Measurements from ENCODE around the gene LINGO3.
"Not testable (repeated sequence)": the region's sequence is repeated elsewhere in the genome, so short reads cannot be mapped to it uniquely, and the experiment has no call there.

LINGO3 gene, protein sequence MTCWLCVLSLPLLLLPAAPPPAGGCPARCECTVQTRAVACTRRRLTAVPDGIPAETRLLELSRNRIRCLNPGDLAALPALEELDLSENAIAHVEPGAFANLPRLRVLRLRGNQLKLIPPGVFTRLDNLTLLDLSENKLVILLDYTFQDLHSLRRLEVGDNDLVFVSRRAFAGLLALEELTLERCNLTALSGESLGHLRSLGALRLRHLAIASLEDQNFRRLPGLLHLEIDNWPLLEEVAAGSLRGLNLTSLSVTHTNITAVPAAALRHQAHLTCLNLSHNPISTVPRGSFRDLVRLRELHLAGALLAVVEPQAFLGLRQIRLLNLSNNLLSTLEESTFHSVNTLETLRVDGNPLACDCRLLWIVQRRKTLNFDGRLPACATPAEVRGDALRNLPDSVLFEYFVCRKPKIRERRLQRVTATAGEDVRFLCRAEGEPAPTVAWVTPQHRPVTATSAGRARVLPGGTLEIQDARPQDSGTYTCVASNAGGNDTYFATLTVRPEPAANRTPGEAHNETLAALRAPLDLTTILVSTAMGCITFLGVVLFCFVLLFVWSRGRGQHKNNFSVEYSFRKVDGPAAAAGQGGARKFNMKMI

GRCh38 chr19:2308114-2308556 lies at the start of gene LINGO3:
Gene LINGO3 (minus strand): TSS chr19:2308154. CDS start chr19:2291776, 16,378 bp downstream.
- DNase-seq (ENCODE audit: low read depth in 1 of 2, low spot score in 1 of 2): no peak

DNA sequence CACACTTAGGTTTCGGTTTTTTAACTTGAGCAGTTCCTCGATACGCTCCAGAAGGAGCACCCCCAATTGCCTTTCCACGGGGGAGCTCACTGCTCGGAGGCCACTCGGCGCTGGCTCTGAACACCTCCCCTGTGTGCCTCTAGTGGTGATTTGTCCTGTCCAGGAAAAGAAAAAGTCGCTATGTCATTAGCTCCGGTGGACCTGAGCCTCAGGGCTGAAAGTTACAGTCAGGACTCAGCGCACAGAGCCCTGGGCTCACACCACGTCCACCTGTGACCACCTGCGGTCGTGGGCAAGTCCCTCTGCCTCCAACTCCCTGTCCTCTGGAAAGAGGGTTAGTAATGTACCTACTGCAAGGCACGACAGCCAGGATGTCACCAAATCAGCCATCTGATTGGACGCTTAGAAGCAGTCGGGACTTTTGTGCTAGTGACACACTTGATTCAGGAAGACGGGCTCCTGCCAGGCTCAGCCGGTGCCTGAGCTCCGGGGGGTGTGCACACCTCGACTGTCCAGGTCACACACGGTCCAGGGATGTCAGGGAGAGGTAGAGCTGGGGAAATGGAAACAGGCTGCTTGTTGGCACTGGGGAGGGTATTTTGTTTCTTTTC lies 48.2 kb upstream of the LINGO3 start:
- no peak for DNase-seq (ENCODE audit: low read depth in 1 of 2, low spot score in 1 of 2)

- no peak for DNase-seq (ENCODE audit: low read depth in 1 of 2, low spot score in 1 of 2)
Observed at GRCh38 chr19:2355168-2356035, 47.4 kb upstream of the LINGO3 start.

- no peak for DNase-seq (ENCODE audit: low read depth in 1 of 2, low spot score in 1 of 2)
Observed at GRCh38 chr19:2354670-2355069, 46.7 kb upstream of the LINGO3 start.

DNA sequence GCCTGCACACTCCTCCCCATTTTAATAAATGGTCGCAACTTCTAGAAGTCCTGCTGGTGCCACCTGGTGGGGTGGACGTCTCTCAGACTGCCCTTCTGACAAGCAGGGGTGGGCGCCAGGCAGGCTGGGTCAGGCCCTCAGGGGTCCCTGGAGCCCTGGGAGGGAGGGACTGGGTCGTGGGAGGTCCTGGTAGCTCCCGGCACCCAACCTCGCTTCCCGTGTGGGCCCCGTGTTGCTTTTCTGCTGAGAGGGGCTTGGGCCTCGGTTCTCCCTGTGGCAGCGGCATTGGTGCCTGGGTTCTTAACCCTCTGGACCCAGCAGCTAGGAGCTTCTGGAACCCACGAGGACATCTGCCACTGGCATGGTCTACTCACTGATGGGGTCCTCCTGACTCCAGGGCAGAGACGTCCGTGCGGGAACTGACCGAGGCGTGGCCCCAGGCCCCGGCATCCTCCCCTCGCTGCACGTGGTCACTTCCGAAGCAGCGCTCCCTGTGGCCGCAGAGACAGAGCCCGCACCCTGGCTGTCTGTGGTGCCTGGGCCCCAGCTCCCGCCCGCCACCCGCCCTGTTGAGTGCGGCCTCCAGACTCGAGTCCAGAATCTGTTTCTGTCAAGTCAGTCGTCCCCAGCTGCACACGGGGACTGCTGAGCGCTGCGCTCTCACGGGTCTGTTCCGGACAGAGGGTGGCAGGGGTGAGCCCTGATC lies 46.1 kb upstream of the LINGO3 start:
- no peak for DNase-seq (ENCODE audit: low read depth in 1 of 2, low spot score in 1 of 2)

DNA sequence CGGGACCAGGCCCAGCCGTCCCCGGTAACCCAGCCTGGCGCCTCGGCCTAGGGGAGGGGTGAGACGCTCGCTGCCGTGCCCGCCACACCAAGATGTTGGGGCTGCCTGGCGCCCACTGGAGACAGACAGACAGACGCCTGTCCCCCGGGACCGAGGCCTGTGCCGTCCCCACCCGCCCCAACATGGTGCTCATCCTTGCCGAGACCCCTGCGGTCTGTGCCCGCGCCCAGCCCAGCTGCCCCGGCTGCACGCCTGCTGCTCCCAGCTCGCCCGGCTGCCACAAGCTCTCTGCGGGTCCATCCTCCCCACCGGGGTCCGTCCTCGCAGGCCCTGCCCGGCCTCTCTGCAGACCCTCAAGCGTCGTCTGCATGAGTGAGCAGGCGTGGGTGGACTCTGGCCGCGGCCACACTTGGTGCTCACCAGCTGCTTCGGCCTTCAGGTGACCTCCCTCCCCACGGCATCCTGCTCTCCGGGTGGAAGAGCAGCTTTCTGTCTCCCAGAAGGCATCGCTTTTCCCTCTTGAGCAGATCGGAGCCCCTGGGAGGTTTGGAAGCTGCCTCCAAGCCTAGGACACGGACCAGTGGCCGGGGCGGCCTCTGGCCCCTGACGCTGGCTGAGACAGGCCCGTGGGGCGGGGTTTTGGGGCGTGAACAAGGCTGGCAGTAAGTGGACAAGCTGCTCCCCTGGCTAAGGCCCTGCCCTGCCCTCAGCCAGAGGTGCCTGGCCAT lies 45.4 kb upstream of the LINGO3 start:
- DNase-seq (ENCODE audit: low read depth in 1 of 2, low spot score in 1 of 2): no peak

DNA sequence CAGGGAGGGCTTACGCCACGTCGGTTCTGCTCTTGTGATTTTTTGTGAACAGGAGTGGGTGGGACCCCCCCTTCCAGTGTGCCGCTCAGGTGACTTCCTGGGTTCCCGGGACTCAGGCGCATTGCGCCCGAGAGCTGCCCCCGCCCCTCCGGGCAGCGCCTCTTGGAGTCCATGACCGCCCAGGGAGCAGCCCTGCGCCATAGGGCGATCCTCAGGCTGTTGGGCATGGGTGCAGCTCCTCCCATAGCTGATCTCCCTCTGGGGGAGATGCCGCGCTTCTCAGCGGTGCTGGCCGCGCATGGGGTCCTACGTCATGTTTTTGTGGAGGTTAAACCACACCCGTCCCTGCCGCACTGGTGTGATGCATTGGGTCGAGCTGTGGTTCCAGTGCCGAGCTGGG lies 44.2 kb upstream of the LINGO3 start:
- no peak for DNase-seq (ENCODE audit: low read depth in 1 of 2, low spot score in 1 of 2)

- no peak for DNase-seq (ENCODE audit: low read depth in 1 of 2, low spot score in 1 of 2)
Observed at GRCh38 chr19:2351591-2351990, 43.6 kb upstream of the LINGO3 start.

DNA sequence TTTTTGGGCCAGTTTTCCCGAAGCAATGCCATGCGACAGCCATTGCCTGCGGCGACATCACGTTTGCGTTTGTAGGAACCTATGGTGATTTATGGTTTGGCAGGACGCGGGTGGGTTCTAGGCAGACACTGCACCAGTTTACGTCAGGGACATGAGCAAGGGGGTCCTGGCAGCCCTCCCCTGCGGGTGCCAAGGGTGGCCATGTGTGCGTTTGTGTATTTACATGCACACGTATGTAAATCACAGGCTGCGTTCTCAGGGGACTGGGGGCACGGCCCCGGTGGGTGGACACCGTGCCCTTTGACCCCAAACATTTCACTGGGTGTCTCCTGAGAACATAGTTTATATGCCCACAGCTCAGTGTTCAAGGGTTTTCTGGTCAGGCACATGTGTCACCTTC lies 42.7 kb upstream of the LINGO3 start:
- no peak for DNase-seq (ENCODE audit: low read depth in 1 of 2, low spot score in 1 of 2)

DNA sequence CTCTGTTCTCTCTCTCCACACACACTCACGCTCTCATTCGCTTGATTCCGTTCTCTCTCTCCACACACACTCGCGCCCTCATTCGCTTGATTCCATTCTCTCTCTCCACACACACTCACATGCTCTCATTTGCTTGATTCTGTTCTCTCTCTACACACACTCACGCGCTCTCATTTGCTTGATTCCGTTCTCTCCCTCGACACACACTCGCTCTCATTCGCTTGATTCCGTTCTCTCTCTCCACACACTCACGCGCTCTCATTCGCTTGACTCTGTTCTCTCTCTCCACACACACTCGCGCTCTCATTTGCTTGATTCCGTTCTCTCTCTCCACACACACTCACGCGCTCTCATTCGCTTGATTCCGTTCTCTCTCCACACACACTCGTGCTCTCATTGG lies 41.9 kb upstream of the LINGO3 start:
- DNase-seq (ENCODE audit: low read depth in 1 of 2, low spot score in 1 of 2): not testable (repeated sequence)

DNA sequence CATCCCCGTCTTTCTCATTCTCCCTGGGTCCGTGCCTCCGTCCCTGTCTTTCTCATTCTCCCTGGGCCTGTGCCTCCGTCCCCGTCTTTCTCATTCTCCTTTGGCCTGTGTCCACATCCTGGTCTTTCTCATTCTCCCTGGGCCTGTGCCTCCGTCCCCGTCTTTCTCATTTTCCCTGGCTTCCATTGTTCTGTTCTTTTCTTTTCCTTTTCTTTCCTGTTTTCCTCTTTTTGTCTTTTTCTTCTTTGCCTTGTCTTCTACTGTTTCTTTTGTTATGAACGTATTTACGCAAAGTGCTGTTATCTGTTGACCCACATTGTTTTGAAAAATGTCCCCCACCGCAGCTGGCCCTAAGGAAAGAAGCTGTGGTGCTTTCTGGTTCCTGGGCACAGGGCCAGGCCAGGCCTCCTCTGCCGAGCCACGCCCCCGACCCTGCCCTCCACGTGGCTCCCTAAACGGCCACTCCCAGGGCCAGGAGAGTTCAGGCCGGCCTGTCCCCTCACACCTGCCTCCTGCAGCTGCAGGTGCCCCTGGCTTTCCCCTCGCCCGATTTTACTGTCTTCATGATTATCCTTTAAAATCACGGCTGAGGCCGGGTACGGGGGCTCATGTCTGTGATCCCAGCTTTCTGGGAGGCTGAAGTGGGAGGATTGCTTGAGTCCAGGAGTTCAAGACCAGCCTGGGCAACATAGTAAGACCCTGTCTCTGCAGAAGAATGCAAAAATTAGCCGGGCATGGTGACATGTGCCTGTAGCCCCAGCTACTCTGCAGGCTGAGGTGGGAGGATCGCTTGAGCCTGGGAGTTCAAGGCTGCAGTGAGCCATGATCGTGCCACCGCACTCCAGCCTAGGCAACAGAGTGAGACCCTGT lies 38.1 kb upstream of the LINGO3 start:
- no peak for DNase-seq (ENCODE audit: low read depth in 1 of 2, low spot score in 1 of 2)

- DNase-seq (ENCODE audit: low read depth in 1 of 2, low spot score in 1 of 2): no peak
Observed at GRCh38 chr19:2345076-2345475, 37.1 kb upstream of the LINGO3 start.

DNA sequence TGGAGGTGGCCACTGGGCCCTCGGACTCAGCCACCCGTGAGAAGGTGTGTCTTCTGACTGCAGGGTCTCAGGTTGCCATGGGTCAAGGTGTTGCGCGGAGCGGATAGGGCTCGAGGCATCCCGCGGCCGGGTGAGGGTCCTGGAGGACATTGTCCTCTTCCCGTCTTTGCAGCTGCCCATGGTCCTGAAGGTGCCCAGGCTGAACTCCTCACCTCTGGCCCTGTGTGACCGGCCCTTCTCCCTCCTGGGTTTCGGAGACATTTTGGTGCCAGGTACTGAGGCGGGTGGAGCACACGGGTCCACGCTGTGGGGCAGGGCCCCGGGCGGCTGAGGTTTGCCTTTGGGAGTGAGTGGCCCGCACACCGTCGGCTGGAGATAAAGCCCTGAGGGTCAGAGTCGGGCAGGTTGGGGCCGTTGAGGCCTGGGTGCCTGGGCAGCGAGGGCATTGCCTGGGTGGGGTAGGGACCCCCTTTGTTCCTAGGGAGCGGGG lies 36.5 kb upstream of the LINGO3 start:
- no peak for DNase-seq (ENCODE audit: low read depth in 1 of 2, low spot score in 1 of 2)

- no peak for DNase-seq (ENCODE audit: low read depth in 1 of 2, low spot score in 1 of 2)
Observed at GRCh38 chr19:2343289-2343982, 35.5 kb upstream of the LINGO3 start.

DNA sequence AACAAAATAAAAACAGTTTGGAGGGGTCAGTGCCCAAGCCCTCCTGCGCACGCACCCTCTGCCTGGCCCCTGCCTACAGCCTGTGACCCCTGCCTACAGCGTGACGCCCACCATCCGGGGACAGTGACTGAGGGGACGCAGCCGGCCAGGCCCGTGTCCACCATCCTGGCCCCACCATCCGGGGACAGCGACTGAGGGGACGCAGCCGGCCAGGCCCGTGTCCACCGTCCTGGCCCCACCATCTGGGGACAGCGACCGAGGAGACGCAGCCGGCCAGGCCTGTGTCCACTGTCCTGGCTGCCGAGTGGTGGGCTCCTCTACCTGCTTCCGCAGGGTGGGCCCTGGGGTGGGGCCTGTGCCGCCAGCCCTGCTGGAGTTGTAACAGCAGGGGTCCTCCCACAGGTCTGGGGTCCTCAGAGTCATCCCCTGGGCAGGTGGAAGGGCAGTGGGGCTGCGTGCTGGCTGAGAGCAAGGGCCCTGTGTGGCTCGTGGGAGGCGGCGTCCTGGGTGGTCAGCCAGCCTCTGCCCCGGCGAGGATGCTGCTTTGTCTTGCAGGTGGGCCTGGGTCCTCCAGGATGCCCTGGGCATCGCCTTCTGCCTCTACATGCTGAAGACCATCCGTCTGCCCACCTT lies 34.8 kb upstream of the LINGO3 start:
- DNase-seq (ENCODE audit: low read depth in 1 of 2, low spot score in 1 of 2): no peak

- no peak for DNase-seq (ENCODE audit: low read depth in 1 of 2, low spot score in 1 of 2)
Observed at GRCh38 chr19:2341982-2342381, 34.0 kb upstream of the LINGO3 start.

DNA sequence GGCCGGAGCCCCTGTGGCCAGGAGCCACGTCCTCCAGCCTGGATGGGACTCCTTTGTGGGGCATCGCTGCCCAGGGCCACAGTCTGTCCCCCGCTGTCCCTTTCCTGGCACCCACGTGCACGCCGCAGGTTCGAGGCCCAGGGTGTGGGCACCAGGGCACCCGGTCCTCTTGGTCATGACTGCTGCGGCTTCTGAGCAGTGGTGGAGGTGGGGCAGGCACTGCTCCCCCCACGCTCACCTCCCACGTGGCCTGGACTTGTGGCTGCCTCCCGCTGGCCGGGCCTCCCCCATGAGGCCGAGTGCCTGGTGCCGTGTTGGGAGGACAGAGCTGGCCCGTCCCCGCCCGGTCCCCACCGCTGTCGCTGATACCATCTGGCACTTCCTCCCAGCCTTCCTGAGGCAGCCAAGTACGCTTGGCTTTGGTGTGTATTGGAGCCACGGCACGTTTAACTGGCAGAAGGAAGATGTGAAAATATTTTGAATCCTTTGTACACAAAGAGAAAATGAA lies 33.3 kb upstream of the LINGO3 start:
- DNase-seq (ENCODE audit: low read depth in 1 of 2, low spot score in 1 of 2): no peak
